Muscle layer of colon (tissue), 2 donors: ENCODE data around the gene MED4.
A peak's percentile ranks its signal among the peaks of the same experiment; 100 is the strongest.

Experiments used
- H3K27ac ChIP-seq: one replicate; pipeline ENCODE4 v1.7.0; 2013; ENCODE audit warnings: low read depth, mild to moderate bottlenecking, low read length, moderate library complexity
- H3K27me3 ChIP-seq, 2 donors: one replicate each; pipeline ENCODE4 v1.7.0; 2013; ENCODE audit warnings: low read length in 2 of 2, mild to moderate bottlenecking in 2 of 2; ENCODE audit not compliant: insufficient read depth in 2 of 2, control insufficient read depth in 1 of 2
- H3K36me3 ChIP-seq: one replicate; pipeline ENCODE4 v1.7.0; 2013; ENCODE audit warnings: mild to moderate bottlenecking, low read length; ENCODE audit not compliant: insufficient read depth
- H3K4me1 ChIP-seq: one replicate; pipeline ENCODE4 v1.7.0; 2013; ENCODE audit warnings: mild to moderate bottlenecking, low read length; ENCODE audit not compliant: insufficient read depth
- H3K4me3 ChIP-seq, 2 donors: one replicate each; pipeline ENCODE4 v1.7.0; 2013; ENCODE audit warnings: low read length in 2 of 2, low read depth in 1 of 2, mild to moderate bottlenecking in 1 of 2, moderate library complexity in 1 of 2
- H3K9ac ChIP-seq: one replicate; pipeline ENCODE4 v1.7.0; 2013; ENCODE audit warnings: low read length
- H3K9me3 ChIP-seq: one replicate; pipeline ENCODE4 v1.7.0; 2013; ENCODE audit warnings: mild to moderate bottlenecking, low read length
- donor health status: abdominal sarcoma.
- donor health status: Adenocarcinoma of cecum.

Gene MED4

DNA sequence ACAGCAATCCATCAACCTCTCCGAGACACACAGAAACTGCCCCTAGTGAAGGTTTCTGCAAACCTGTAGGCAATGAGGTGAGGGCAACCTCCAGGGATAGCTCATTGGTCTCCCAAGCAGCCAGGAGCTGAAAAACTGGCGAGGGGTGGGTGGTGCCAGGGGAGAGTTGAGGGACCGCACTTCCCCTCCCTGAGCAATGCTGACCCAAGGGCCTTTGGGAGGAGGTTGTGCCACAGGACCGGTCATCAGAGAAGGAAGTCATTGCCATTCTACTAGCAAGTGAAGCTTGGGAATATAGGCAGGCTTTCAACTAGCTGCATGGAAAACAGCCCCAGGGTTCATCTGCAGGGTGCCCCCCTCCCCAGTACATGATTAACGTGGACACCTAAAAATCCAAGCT is 23.1 kb upstream of the MED4 start:
- peaks cover 12% of the 10 kb centered on the region for H3K4me1 ChIP-seq
- H3K36me3 ChIP-seq = no peaks in the 10 kb centered on the region
- no peaks in the 10 kb centered on the region for H3K27me3 ChIP-seq
- H3K27ac ChIP-seq = no peak overlapping the region
- H3K9ac ChIP-seq = no peak overlapping the region
- H3K9me3 ChIP-seq = no peaks in the 10 kb centered on the region
- no peak overlapping the region for H3K4me3 ChIP-seq

DNA sequence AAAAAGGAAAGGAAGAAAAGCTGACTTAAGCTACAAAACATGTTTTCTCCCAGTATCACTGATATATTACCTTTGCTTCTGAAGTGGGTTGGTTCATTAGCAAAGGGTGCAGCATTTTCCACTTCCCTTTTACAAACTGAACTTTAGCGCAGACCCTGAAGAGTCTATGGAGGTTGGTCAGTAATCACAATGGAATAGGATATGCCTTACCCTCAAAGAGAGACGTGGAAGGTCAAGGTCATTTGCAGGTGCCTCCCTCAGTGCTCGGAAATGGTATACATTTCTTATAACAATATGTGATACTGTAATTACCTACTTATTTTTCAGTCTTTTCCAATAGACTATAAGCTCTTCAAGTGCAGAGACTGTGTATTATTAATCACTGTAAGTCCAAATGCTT is 21.9 kb upstream of the MED4 start:
- Histone ChIP-seq H3K9ac (no peak overlapping the region), H3K4me3 (no peak overlapping the region), H3K27ac (no peak overlapping the region), H3K4me1 (peaks cover 7% of the 10 kb centered on the region), H3K27me3 (no peaks in the 10 kb centered on the region), H3K36me3 (no peaks in the 10 kb centered on the region), H3K9me3 (no peaks in the 10 kb centered on the region)

DNA sequence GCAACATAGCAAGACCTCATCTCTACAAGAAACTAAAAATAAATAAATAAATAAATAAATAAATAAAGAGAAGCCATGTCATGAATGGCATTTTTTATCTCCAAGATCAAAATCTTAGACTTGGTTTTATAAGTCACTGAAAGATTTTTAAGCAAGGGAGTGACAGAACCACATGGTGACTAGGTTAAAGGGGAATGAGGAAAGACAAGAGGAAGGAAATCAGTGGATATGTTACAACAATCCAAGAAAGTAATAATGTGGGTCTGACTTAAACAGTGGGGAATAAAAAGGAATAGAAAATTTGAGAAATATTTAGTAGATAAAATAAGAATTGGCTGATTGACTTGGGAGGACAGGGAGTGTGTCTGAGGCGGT is 18.8 kb upstream of the MED4 start:
- Histone ChIP-seq H3K9me3 (no peaks in the 10 kb centered on the region), H3K4me3 (no peak overlapping the region), H3K9ac (no peak overlapping the region), H3K36me3 (no peaks in the 10 kb centered on the region), H3K27me3 (no peaks in the 10 kb centered on the region), H3K27ac (no peak overlapping the region), H3K4me1 (peaks cover 8% of the 10 kb centered on the region)

DNA sequence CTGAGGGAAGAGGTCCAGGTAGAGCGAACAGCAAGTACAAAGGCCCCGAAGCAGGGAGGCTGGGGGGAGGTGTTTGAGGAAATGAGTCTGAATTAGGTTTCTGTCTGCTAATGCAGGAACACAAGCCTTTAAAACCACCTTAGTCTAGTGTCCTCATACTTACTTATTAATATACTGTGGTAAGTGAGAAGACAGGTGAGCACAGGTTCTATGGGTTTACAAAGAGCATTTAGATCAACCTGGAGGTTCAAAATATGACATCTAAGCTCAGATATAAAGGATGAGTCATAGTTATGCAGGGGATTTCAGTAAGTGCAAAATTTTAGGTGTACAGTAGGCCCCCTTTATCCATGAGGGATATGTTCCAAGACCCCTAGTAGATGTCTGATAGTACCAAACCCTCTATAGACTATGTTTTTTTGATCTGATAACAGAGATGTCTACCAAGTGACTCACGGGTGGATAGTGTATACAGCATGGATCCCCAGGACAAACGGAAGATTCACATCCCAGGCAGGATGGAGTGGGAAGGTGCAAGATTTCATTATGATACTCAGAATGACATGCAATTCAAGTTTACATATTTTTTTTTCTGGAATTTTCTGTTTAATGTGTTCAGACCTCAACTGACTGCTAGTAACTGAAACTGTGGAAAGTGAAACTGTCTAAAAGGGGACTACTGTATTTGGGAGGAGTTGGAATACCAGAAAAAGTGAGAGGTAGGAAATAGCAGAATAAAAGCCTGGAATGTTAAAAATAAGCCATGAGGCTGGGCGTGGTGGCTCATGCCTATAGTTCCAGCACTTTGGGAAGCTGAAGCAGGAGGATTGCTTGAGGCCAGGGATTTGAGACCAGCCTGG is 18.2 kb upstream of the MED4 start:
- H3K27ac ChIP-seq = no peak overlapping the region
- peaks cover 8% of the 10 kb centered on the region for H3K4me1 ChIP-seq
- no peak overlapping the region for H3K4me3 ChIP-seq
- H3K9me3 ChIP-seq = no peaks in the 10 kb centered on the region
- H3K27me3 ChIP-seq = no peaks in the 10 kb centered on the region
- no peaks in the 10 kb centered on the region for H3K36me3 ChIP-seq
- no peak overlapping the region for H3K9ac ChIP-seq

DNA sequence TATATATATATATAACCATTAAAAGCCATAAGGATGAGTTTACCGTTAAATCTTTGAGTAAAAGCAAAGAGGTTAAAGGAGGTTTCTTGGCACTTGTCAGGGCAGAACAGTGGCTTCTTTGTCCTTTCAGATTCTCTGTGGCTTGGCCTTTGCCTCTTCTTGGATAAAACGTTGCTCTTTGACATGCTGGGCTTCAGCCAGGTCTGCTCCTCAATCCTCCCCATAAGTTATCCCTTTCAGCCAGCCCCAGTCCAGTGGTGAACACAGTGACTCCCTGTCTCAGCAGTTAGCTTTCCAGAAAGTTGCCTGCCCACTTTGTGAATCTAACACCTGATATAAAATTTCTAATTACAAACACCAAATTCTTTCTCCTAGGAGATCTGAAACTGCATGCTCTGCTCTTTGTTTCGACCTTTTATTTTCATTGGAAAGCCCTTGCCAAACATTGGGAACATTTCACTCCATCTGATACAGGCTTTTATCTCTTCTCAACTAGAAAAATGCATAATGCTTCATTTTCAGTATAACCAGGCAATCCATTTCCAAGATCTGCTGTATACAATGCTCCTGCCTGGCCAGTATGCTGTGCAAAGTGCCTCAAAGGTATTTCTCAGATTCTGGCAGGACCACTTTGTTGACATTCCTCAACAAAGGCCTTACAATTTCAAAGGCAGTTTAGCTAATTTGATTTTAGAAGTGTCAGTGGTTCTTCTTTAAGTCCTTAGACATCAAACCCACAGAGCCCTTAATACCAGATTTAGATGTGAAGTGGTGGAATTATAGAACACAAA is 16.2 kb upstream of the MED4 start:
- H3K4me1 ChIP-seq = peaks cover 8% of the 10 kb centered on the region
- no peak overlapping the region for H3K27ac ChIP-seq
- H3K4me3 ChIP-seq = no peak overlapping the region
- no peaks in the 10 kb centered on the region for H3K9me3 ChIP-seq
- H3K9ac ChIP-seq = no peak overlapping the region
- no peaks in the 10 kb centered on the region for H3K27me3 ChIP-seq
- H3K36me3 ChIP-seq = no peaks in the 10 kb centered on the region

DNA sequence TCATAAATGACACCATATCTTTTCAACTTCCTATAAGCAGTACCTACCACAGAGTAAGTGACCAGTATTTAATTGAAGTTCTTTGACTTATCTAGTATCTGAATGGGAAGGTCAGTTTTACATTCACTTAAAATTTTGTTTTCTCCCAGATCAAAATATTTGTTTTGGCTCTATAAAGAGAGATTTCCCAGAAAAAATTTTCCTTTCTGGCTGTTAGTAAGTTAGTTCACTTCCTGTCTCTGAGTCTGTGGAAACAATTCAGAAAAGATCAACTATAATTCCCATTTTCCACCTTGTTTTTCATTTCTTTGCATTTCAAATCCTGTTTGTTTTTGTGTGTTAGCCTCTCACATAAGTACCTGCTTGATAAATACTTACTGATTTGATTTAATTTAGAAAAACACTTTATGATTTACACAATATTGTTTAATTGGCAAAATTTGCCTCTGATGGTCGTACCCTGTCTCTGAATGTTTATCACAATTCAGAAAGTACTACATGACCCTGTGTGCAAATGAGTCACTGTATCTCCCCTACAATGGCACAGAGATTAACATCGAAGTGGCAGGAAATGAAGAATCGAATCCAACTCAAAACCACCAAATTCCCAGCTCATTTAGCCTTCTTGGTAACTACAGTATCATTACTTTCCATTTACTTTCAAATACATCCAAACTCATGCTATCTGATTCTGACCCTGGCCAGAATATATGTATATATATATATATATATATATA is 15.4 kb upstream of the MED4 start:
- Histone ChIP-seq H3K36me3 (no peaks in the 10 kb centered on the region), H3K4me1 (peaks cover 8% of the 10 kb centered on the region), H3K9me3 (no peaks in the 10 kb centered on the region), H3K4me3 (no peak overlapping the region), H3K9ac (no peak overlapping the region), H3K27ac (no peak overlapping the region), H3K27me3 (no peaks in the 10 kb centered on the region)

DNA sequence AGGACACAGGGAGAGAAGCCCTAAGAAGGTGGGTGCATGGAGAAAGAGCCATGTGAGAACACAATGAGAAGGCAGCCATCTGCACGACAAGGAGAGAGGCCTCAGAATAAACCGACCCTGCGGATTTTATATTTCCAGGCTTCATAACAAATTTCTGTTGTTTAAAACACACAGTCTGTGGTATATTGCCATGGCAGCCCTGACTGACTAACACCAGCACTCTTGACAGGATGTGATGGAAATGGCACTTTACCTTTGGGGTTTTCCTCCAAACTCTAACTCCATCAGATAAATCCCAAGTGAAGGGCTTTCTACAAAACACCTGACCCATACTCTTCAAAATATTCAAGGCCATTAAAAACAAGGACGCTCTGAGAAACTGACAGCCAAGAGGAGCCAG is 13.2 kb upstream of the MED4 start:
- Histone ChIP-seq H3K4me1 (peaks cover 8% of the 10 kb centered on the region), H3K27ac (no peak overlapping the region), H3K9ac (no peak overlapping the region), H3K4me3 (no peak overlapping the region), H3K9me3 (no peaks in the 10 kb centered on the region), H3K27me3 (no peaks in the 10 kb centered on the region), H3K36me3 (no peaks in the 10 kb centered on the region)

DNA sequence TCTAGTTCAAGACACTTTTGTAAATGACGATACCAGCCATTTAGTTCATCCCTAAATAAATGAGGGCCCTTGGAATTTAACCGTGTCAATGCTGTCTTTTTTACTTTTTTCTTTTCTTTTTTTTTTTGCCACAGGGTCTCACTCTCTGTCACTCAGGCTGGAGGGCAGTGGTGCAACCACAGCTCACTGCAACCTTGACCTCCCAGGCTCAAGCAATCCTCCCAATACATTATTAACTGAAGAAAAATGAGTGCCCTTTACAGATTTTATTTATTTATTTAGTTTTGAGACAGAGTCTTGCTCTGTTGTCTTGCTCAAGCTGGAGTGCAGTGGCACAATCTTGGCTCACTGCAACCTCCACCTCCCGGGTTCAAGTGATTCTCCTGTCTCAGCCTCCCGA is 2.9 kb upstream of the MED4 start:
- Histone ChIP-seq H3K4me3 (no peak overlapping the region), H3K9ac (no peak overlapping the region), H3K9me3 (no peaks in the 10 kb centered on the region), H3K27ac (no peak overlapping the region), H3K27me3 (no peaks in the 10 kb centered on the region), H3K4me1 (peaks cover 17% of the 10 kb centered on the region), H3K36me3 (no peaks in the 10 kb centered on the region)

DNA sequence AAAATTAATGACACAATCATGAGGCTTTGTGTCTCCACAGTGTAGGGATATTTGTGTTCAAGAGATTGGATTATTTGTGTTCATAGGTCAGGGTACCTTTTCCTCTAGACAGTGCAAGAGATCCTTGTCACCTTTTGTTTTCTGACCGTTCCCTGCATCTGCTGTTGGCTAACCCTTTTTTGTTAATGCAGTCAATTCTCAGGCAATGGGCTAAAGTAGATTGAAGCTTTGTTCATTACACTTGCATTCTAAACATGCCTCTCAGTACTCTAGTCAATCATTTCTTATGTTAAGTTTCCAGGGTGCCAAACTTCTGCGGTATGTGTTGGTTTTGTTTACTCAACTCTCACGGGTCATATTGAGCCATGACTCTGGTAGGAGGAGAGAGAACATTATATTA is 1.8 kb upstream of the MED4 start:
- Histone ChIP-seq H3K27ac (no peak overlapping the region), H3K4me1 (peaks cover 23% of the 10 kb centered on the region), H3K4me3 (no peak overlapping the region), H3K36me3 (no peaks in the 10 kb centered on the region), H3K27me3 (no peaks in the 10 kb centered on the region), H3K9ac (no peak overlapping the region), H3K9me3 (no peaks in the 10 kb centered on the region)

DNA sequence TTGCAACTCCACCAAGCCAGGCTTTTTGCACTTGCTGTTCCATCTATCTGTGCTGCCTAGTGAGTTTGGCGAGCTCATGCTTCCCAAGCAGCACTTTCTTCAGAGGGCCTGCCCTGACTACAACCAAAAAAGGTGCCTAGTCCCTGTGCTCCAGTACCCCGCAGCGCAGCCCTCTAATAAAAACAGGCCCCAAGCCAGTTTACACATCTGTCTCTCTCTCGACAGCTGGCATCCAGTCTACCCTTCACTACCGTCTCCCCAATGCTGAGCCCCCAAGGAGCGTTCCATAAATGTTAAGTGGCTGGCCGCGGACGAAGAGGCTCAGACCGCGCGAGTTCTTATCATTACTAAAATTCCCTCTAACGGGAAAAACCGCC is 512 bp downstream of the MED4 start:
- Histone ChIP-seq H3K4me3 (peak overlapping the region; percentile 99), H3K4me1 (peaks cover 29% of the 10 kb centered on the region), H3K36me3 (no peaks in the 10 kb centered on the region), H3K9me3 (no peaks in the 10 kb centered on the region), H3K9ac (peak overlapping the region; percentile 91), H3K27me3 (no peaks in the 10 kb centered on the region), H3K27ac (peak overlapping the region; percentile 85)

DNA sequence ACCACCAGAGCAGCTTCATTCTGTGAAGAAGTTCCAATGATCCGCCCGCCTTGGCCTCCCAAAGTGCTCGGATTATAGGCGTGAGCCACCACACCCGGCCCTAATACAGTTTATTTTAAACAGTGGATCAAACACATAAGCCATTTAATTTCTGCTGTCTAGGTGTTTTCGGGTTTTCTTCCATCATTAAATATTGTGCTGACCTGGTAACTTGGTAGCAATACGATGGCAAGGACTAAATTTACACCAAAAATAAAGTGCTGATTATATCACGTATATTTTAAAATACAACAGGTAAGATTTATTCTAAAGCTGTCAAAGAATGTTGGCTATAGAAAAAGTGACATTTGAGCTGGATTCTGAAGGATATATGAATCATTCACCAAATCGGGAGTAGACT is 1.3 kb downstream of the MED4 start:
- Histone ChIP-seq H3K36me3 (no peaks in the 10 kb centered on the region), H3K9ac (peak overlapping the region; percentile 91), H3K27me3 (no peaks in the 10 kb centered on the region), H3K9me3 (no peaks in the 10 kb centered on the region), H3K27ac (no peak overlapping the region), H3K4me1 (peaks cover 29% of the 10 kb centered on the region), H3K4me3 (peak overlapping the region; percentile 99)
